ENCODE measurements around the gene TSHR.

GRCh38 chr14:81105378-81105777 is 150.0 kb downstream of the TSHR start:
- TF ChIP-seq, protein P1, sequence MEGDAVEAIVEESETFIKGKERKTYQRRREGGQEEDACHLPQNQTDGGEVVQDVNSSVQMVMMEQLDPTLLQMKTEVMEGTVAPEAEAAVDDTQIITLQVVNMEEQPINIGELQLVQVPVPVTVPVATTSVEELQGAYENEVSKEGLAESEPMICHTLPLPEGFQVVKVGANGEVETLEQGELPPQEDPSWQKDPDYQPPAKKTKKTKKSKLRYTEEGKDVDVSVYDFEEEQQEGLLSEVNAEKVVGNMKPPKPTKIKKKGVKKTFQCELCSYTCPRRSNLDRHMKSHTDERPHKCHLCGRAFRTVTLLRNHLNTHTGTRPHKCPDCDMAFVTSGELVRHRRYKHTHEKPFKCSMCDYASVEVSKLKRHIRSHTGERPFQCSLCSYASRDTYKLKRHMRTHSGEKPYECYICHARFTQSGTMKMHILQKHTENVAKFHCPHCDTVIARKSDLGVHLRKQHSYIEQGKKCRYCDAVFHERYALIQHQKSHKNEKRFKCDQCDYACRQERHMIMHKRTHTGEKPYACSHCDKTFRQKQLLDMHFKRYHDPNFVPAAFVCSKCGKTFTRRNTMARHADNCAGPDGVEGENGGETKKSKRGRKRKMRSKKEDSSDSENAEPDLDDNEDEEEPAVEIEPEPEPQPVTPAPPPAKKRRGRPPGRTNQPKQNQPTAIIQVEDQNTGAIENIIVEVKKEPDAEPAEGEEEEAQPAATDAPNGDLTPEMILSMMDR (IDR thresholded peaks at IDR 0.05; ENCODE audit: low read depth, low read length, poor library complexity, severe bottlenecking), result no peak
- no peak for TF ChIP-seq EZH2phosphoT487 (IDR thresholded peaks at IDR 0.05; ENCODE audit: borderline replicate concordance, low read length)

All from DOHH2 (cell line).